Gastroesophageal sphincter (tissue), 4 donors: Measurements from ENCODE around the gene ASB10. TPM values are rescaled to one million over a fixed set of nuclear protein-coding genes. Genes with fewer than 3 reads are reported as not detected.

ENCODE experiments used
- ATAC-seq: fragments of 150-250 bp; one replicate; pipeline ENCODE4 v1.9.1; 2016; ENCODE audit warnings: mild to moderate bottlenecking, moderate library complexity
- H3K27ac ChIP-seq, 4 donors: fragments of 200-600 bp; sonication (generic) in 3 of 4; 1 replicate in 3 of 4; 2 replicates in 1 of 4; pipeline ENCODE4 v1.5.1; 2016 to 2019
- H3K27me3 ChIP-seq: fragments of 200-600 bp; sonication (generic); one replicate; pipeline ENCODE4 v1.5.1; 2019
- H3K36me3 ChIP-seq, 2 donors: fragments of 200-600 bp; sonication (generic); one replicate each; pipeline ENCODE4 v1.5.1; 2019; ENCODE audit warnings: control low read depth in 1 of 2
- H3K4me1 ChIP-seq, 3 donors: fragments of 200-600 bp; sonication (generic); 1 replicate in 2 of 3; 2 replicates in 1 of 3; pipeline ENCODE4 v1.5.1; 2016 to 2019; ENCODE audit warnings: control low read depth in 2 of 3
- H3K4me3 ChIP-seq, 2 donors: fragments of 200-600 bp; sonication (generic); one replicate each; pipeline ENCODE4 v1.5.1; 2019; ENCODE audit warnings: mild to moderate bottlenecking in 1 of 2, moderate library complexity in 1 of 2
- H3K9me3 ChIP-seq, 3 donors: fragments of 200-600 bp; sonication (generic); one replicate each; pipeline ENCODE4 v1.5.1; 2017 to 2019; ENCODE audit warnings: control low read depth in 2 of 3
- EP300 ChIP-seq: sonication (generic); formaldehyde crosslinking; IDR thresholded peaks from one replicate; pipeline ENCODE4 v1.6.1; 2017; ENCODE audit warnings: antibody characterized with exemption, mild to moderate bottlenecking
- POLR2A ChIP-seq, 2 donors: fragments of 450-650 bp; IDR thresholded peaks; one replicate each; pipeline ENCODE4 v1.6.1; 2017; ENCODE audit warnings: antibody characterized with exemption in 2 of 2, mild to moderate bottlenecking in 2 of 2, moderate library complexity in 1 of 2
- POLR2AphosphoS5 ChIP-seq: sonication (generic); formaldehyde crosslinking; IDR thresholded peaks from one replicate; pipeline ENCODE4 v1.6.1; 2017; ENCODE audit warnings: antibody characterized with exemption
- WGBS, 2 donors: methylation state at CpG; one replicate each; pipeline ENCODE4 v1.1.5; 2018; ENCODE audit warnings: low coverage in 1 of 2; 5-methylcytosine and 5-hydroxymethylcytosine counted together
- total RNA-seq, 4 donors: library from RNA; depleted of rRNA; stranded (reverse); fragments of >200 nt; gene quantifications; one replicate each; pipeline ENCODE4 v1.1.0, GENCODE V29; 2016
- TF ChIP-seq, protein P1 (sequence below), 4 experiments: fragments of 200-600 bp in 2 of 4; fragments of 450-650 bp in 2 of 4; sonication (generic) in 1 of 4; IDR thresholded peaks; one replicate each; pipeline ENCODE4 v1.5.1; 2017 to 2019; ENCODE audit warnings: antibody characterized with exemption in 4 of 4, mild to moderate bottlenecking in 2 of 4, moderate library complexity in 2 of 4

Gene ASB10
- total RNA-seq, 4 donors from 2014 or later, result not detected

DNA sequence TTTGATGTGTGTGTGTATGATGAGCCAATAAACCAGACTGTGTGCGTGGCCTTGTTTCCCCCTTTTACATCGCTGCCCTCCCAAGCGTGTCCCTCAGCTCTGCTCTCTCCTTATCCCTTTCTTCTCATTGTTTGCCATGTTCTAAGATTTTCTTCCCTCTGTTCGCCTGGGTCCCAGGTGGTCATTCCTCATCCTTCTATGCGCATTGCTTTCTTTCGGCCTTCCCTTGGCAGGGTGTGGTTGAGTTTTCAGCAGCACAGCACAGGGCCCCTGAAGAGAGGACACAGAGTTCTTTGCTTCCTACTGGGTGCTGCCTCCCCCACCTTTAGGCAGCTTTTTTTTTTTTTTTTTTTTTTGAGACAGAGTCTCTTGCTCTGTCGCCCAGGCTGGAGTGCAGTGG lies 42.7 kb downstream of the ASB10 start:
- TF ChIP-seq POLR2AphosphoS5 (no peak), EP300 (no peak), POLR2A (IDR thresholded peaks at IDR 0.05) (no peak)
- TF ChIP-seq, protein P1, sequence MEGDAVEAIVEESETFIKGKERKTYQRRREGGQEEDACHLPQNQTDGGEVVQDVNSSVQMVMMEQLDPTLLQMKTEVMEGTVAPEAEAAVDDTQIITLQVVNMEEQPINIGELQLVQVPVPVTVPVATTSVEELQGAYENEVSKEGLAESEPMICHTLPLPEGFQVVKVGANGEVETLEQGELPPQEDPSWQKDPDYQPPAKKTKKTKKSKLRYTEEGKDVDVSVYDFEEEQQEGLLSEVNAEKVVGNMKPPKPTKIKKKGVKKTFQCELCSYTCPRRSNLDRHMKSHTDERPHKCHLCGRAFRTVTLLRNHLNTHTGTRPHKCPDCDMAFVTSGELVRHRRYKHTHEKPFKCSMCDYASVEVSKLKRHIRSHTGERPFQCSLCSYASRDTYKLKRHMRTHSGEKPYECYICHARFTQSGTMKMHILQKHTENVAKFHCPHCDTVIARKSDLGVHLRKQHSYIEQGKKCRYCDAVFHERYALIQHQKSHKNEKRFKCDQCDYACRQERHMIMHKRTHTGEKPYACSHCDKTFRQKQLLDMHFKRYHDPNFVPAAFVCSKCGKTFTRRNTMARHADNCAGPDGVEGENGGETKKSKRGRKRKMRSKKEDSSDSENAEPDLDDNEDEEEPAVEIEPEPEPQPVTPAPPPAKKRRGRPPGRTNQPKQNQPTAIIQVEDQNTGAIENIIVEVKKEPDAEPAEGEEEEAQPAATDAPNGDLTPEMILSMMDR (IDR thresholded peaks at IDR 0.05), result no peak
- H3K4me3 ChIP-seq, result no peak overlapping the region
- peaks cover 0 to 58% of the 10 kb centered on the region in 2 donors for H3K36me3 ChIP-seq
- H3K27me3 ChIP-seq, result peaks cover 12% of the 10 kb centered on the region
- H3K27ac ChIP-seq, result no peak overlapping the region
- no peaks in the 10 kb centered on the region for H3K9me3 ChIP-seq
- ATAC-seq, result no peak
- WGBS, 2 donors, result 89% methylated on average over 7 of the region's 7 CpGs; no CpG with 5 or more reads in 1 of the 2 donors
- H3K4me1 ChIP-seq, result no peaks in the 10 kb centered on the region

DNA sequence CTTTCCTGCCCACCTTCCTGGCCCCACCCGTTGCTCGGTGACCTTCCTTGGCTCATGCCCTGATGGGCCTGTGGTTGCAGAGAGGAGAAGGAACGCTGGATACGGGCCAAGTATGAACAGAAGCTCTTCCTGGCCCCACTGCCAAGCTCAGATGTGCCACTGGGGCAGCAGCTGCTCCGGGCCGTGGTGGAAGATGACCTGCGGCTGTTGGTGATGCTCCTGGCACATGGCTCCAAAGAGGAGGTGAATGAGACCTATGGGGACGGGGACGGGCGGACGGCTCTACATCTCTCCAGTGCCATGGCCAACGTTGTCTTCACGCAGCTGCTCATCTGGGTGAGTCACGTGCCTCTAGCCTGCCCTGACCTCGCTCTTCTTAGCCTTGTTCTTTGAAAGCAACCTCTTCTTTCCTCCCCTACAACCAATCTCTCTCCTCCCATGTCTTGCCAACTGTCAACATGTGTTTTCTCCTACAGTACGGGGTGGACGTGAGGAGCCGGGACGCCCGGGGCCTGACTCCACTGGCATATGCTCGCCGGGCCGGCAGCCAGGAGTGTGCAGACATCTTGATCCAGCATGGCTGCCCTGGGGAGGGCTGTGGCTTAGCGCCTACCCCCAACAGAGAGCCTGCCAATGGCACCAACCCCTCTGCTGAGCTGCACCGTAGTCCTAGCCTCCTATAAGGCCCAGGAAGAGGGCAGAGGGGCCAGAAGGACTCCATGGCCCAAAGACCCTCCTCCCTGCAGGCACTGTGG lies 43.6 kb downstream of the ASB10 start:
- H3K9me3 ChIP-seq, result no peaks in the 10 kb centered on the region
- no peak overlapping the region for H3K4me3 ChIP-seq
- H3K4me1 ChIP-seq, result no peaks in the 10 kb centered on the region
- no peak for ATAC-seq
- peaks cover 0 to 68% of the 10 kb centered on the region in 2 donors for H3K36me3 ChIP-seq
- WGBS, 2 donors, result 87 to 88% methylated on average over 8 to 12 of the region's 25 CpGs
- TF ChIP-seq, protein P1 (IDR thresholded peaks at IDR 0.05), result no peak
- TF ChIP-seq EP300 (no peak), POLR2A (IDR thresholded peaks at IDR 0.05) (no peak), POLR2AphosphoS5 (no peak)
- peaks cover 2% of the 10 kb centered on the region for H3K27me3 ChIP-seq
- H3K27ac ChIP-seq, result no peak overlapping the region

DNA sequence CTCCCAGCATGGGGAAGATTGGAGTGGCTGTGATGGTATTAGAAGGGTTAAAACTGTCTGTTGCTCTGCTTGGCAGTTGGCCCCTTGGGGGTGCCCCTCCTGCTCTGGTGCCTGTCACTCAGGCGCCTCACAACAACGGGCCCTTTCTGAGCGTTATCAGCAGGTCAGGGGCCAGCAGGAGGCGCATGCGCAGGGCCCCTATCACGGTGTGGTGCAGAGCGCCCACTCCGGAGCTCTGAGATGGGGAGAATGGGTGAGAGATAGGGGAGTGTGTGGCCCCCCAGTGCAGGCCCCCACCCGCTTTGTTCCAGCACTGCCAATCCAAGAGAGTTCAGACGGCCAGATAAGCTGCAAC lies 44.4 kb downstream of the ASB10 start:
- no peak for ATAC-seq
- WGBS, 2 donors, result 70% methylated on average over 6 of the region's 10 CpGs; no CpG with 5 or more reads in 1 of the 2 donors
- peaks cover 0 to 75% of the 10 kb centered on the region in 2 donors for H3K36me3 ChIP-seq

DNA sequence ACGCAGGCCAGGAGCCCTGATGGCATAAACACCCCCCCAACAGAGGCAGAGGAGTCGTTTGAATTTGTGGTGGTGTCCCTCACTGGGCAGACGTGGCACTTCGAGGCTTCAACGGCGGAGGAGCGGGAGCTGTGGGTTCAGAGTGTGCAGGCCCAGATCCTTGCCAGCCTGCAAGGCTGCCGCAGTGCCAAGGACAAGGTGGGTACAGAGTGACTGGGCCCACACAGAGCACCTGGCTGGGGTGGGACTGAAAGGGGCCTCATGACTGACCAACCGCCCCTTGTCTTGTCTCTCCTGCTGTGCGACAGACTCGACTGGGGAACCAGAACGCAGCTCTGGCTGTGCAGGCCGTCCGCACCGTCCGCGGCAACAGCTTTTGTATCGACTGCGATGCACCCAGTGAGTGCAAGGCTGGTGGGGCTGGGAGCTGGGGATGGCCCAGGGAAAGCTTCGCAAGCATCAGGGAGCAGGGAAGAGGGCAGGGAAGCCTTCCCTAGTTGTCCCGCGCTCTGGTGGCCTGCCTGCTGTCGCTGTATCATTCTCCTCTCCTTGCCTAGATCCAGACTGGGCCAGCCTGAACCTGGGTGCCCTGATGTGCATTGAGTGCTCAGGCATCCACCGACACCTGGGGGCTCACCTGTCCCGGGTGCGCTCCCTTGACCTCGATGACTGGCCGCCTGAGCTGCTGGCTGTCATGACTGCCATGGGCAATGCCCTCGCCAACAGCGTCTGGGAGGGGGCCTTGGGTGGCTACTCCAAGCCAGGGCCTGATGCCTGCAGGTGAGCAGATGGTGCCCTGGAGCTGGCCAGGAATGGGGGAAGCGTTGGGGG lies 45.0 kb downstream of the ASB10 start:
- TF ChIP-seq, protein P1 (IDR thresholded peaks at IDR 0.05), result no peak
- TF ChIP-seq EP300, result no peak
- no peak overlapping the region for H3K4me3 ChIP-seq
- H3K36me3 ChIP-seq, result peaks cover 0 to 81% of the 10 kb centered on the region in 2 donors
- WGBS, 2 donors, result 82 to 92% methylated on average over 4 to 6 of the region's 31 CpGs
- H3K27me3 ChIP-seq, result no peaks in the 10 kb centered on the region
- H3K4me1 ChIP-seq, result no peaks in the 10 kb centered on the region
- no peaks in the 10 kb centered on the region for H3K9me3 ChIP-seq
- H3K27ac ChIP-seq, result no peak overlapping the region
- ATAC-seq, result no peak

More for the DNA sequence above, 44.4 kb downstream of the ASB10 start:
- Histone ChIP-seq H3K9me3 (no peaks in the 10 kb centered on the region), H3K4me3 (no peak overlapping the region), H3K4me1 (no peaks in the 10 kb centered on the region), H3K27ac (no peak overlapping the region), H3K27me3 (no peaks in the 10 kb centered on the region)
- TF ChIP-seq POLR2AphosphoS5 (no peak), POLR2A (IDR thresholded peaks at IDR 0.05) (no peak), EP300 (no peak)
- TF ChIP-seq, protein P1 (IDR thresholded peaks at IDR 0.05), result no peak
